Activated effector memory CD4-positive, alpha-beta T cell treated with anti-CD3 and anti-CD28 coated beads, Interleukin-2, amount 50 U/mL, for 16 hours (primary cell): ENCODE data around the gene ADCY5.

ENCODE experiments used
- DNase-seq: peaks from one replicate; pipeline ENCODE4 v3.0.0-alpha.2; 2020

The ADCY5 gene

GRCh38 chr3:123236902-123237301 lies 212.0 kb downstream of the ADCY5 start:
- DNase-seq, result no peak
